ENCODE results near the gene SLC28A2.
A peak's percentile ranks its signal among the peaks of the same experiment; 100 is the strongest.

Gene SLC28A2

DNA sequence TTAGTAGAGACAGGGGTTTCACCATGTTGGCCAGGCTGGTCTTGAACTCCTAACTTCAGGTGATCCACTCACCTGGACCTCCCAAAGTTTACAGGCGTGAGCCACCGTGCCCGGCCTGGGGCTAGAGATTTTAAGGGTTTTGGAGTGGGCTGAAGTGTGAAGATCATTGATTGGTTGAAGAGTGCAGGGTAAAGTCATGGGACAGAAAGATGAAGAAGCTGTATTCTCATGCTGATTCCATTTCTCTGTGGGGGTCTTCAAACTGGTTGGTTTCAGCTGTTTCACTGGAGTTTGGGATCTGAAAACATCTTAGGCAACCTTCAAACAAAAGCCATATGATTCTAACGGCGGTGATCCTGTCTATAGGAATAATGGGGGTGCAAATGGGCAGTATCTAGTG lies 74.2 kb downstream of the SLC28A2 start:
- peak; percentile 47 for DNase-seq (ENCODE audit: low read depth, low spot score)

DNA sequence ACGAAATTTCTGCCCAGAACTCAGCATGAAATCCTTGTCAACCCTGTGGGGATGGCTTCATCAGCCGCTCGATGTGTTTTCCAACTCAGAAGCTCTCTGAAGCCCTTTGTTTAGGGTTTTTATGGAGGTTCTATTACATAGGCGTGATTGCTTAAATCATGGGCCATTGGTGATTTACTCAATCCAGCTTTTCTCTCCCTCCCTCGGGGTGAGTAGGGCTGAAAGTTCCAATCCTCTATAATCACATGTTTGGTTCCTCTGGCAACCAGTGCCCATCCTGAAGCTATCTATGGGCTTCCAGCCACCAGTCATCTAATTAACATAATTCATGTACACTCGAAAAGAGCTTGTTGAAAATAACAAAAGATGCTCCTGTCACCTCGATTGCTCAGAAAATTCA lies 74.7 kb downstream of the SLC28A2 start:
- no peak for DNase-seq (ENCODE audit: low read depth, low spot score)

Data from ELF-1 (cell line).